Measurements from ENCODE around the gene TRNT1.

TRNT1 gene

GRCh38 chr3:3110299-3110630 lies 16.5 kb upstream of the TRNT1 start, which contains the start of gene IL5RA:
Gene IL5RA (minus strand): TSS chr3:3110374. CDS start chr3:3104984, 5,390 bp downstream.
- peak within 1 kb of the TSS; percentile 79 for H3K4me2 ChIP-seq (ENCODE audit: low read length)
- H4K20me1 ChIP-seq (ENCODE audit: control insufficient read depth, insufficient read depth, low read depth, low read length) = no peaks in the 10 kb centered on the region
- H3K27me3 ChIP-seq (ENCODE audit: control insufficient read depth, low read length) = peaks cover 5% of the 10 kb centered on the region; the same call in 1 of the 2 replicates
- no peak for TF ChIP-seq EZH2phosphoT487 (IDR thresholded peaks at IDR 0.05; ENCODE audit: borderline replicate concordance, low read length)
- TF ChIP-seq CTCF (IDR thresholded peaks at IDR 0.05; ENCODE audit: low read depth, low read length, poor library complexity, severe bottlenecking) = no peak
- no peaks in the 10 kb centered on the region for H3K9me2 ChIP-seq (replicated peaks; ENCODE audit: control insufficient read depth, low read length)
- peak within 1 kb of the TSS; percentile 64 for H3K4me3 ChIP-seq (ENCODE audit: low read length)
- no peaks in the 10 kb centered on the region for H3K9me3 ChIP-seq (ENCODE audit: control insufficient read depth, insufficient read depth, low read length)
- H3K36me3 ChIP-seq (ENCODE audit: control insufficient read depth, low read length) = no peaks in the 10 kb centered on the region
- peak within 1 kb of the TSS; percentile 43 for H3K27ac ChIP-seq (ENCODE audit: low read depth, low read length)
- H3F3A ChIP-seq (ENCODE audit: control insufficient read depth, insufficient read depth) = no peaks in the 10 kb centered on the region
- no peaks in the 10 kb centered on the region for H3K79me2 ChIP-seq (ENCODE audit: control insufficient read depth, low read length)
- H3K4me1 ChIP-seq (ENCODE audit: control insufficient read depth, low read length) = peaks cover 45% of the 10 kb centered on the region

GRCh38 chr3:3110749-3111361 lies 15.9 kb upstream of the TRNT1 start:
- Histone ChIP-seq H3F3A (ENCODE audit: control insufficient read depth, insufficient read depth) (no peaks in the 10 kb centered on the region), H3K79me2 (ENCODE audit: control insufficient read depth, low read length) (no peaks in the 10 kb centered on the region), H3K4me3 (ENCODE audit: low read length) (peak overlapping the region; percentile 64), H4K20me1 (ENCODE audit: control insufficient read depth, insufficient read depth, low read depth, low read length) (no peaks in the 10 kb centered on the region), H3K27me3 (ENCODE audit: control insufficient read depth, low read length) (peaks cover 10% of the 10 kb centered on the region; the same call in 1 of the 2 replicates), H3K36me3 (ENCODE audit: control insufficient read depth, low read length) (no peaks in the 10 kb centered on the region), H3K4me2 (ENCODE audit: low read length) (peak overlapping the region; percentile 79), H3K9me3 (ENCODE audit: control insufficient read depth, insufficient read depth, low read length) (no peaks in the 10 kb centered on the region), H3K27ac (ENCODE audit: low read depth, low read length) (0 out of 2 replicates have a peak overlapping the region, but pooled peaks have one; percentile 10), H3K4me1 (ENCODE audit: control insufficient read depth, low read length) (peaks cover 39% of the 10 kb centered on the region), H3K9me2 (replicated peaks; ENCODE audit: control insufficient read depth, low read length) (no peaks in the 10 kb centered on the region)
- TF ChIP-seq EZH2phosphoT487 (IDR thresholded peaks at IDR 0.05; ENCODE audit: borderline replicate concordance, low read length) (no peak), CTCF (IDR thresholded peaks at IDR 0.05; ENCODE audit: low read depth, low read length, poor library complexity, severe bottlenecking) (no peak)

GRCh38 chr3:3113042-3113709 lies 13.6 kb upstream of the TRNT1 start:
- Histone ChIP-seq H3K27ac (ENCODE audit: low read depth, low read length) (no peak overlapping the region), H3K36me3 (ENCODE audit: control insufficient read depth, low read length) (no peaks in the 10 kb centered on the region), H3K9me2 (replicated peaks; ENCODE audit: control insufficient read depth, low read length) (no peaks in the 10 kb centered on the region), H3K9me3 (ENCODE audit: control insufficient read depth, insufficient read depth, low read length) (no peaks in the 10 kb centered on the region), H3F3A (ENCODE audit: control insufficient read depth, insufficient read depth) (no peaks in the 10 kb centered on the region), H3K27me3 (ENCODE audit: control insufficient read depth, low read length) (peaks cover 10% of the 10 kb centered on the region; the same call in 1 of the 2 replicates), H4K20me1 (ENCODE audit: control insufficient read depth, insufficient read depth, low read depth, low read length) (no peaks in the 10 kb centered on the region), H3K4me2 (ENCODE audit: low read length) (no peak overlapping the region), H3K79me2 (ENCODE audit: control insufficient read depth, low read length) (no peaks in the 10 kb centered on the region), H3K4me1 (ENCODE audit: control insufficient read depth, low read length) (peaks cover 31% of the 10 kb centered on the region), H3K4me3 (ENCODE audit: low read length) (no peak overlapping the region)
- no peak for TF ChIP-seq CTCF (IDR thresholded peaks at IDR 0.05; ENCODE audit: low read depth, low read length, poor library complexity, severe bottlenecking)
- TF ChIP-seq EZH2phosphoT487 (IDR thresholded peaks at IDR 0.05; ENCODE audit: borderline replicate concordance, low read length) = no peak
